Measurements from ENCODE around the gene RAB26.

DNA sequence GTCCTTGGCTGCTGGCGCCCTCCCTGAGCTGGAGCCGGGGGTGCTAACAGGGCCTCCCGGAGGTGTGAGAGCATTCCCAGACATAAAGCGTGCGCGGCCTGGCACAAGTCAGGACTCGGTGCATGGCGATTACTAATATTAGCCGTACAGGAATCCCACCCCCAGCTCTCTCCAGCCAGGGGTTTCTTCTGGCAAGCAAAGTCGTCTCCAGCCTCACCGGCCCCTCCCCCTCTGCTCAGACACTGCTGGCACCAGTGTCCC is 43.0 kb downstream of the RAB26 start:
- TF ChIP-seq SP1 (IDR thresholded peaks at IDR 0.05) (no peak), RXRA (IDR thresholded peaks at IDR 0.05) (no peak), JUND (IDR thresholded peaks at IDR 0.05) (no peak), YY1 (IDR thresholded peaks at IDR 0.05) (no peak), RAD21 (IDR thresholded peaks at IDR 0.05) (no peak), TAF1 (conservative IDR thresholded peaks at IDR 0.05) (no peak)
- TF ChIP-seq, protein P1, sequence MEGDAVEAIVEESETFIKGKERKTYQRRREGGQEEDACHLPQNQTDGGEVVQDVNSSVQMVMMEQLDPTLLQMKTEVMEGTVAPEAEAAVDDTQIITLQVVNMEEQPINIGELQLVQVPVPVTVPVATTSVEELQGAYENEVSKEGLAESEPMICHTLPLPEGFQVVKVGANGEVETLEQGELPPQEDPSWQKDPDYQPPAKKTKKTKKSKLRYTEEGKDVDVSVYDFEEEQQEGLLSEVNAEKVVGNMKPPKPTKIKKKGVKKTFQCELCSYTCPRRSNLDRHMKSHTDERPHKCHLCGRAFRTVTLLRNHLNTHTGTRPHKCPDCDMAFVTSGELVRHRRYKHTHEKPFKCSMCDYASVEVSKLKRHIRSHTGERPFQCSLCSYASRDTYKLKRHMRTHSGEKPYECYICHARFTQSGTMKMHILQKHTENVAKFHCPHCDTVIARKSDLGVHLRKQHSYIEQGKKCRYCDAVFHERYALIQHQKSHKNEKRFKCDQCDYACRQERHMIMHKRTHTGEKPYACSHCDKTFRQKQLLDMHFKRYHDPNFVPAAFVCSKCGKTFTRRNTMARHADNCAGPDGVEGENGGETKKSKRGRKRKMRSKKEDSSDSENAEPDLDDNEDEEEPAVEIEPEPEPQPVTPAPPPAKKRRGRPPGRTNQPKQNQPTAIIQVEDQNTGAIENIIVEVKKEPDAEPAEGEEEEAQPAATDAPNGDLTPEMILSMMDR (IDR thresholded peaks at IDR 0.05; ENCODE audit: low read depth, low read length, missing input control), result no peak
- TF ChIP-seq, protein P2, sequence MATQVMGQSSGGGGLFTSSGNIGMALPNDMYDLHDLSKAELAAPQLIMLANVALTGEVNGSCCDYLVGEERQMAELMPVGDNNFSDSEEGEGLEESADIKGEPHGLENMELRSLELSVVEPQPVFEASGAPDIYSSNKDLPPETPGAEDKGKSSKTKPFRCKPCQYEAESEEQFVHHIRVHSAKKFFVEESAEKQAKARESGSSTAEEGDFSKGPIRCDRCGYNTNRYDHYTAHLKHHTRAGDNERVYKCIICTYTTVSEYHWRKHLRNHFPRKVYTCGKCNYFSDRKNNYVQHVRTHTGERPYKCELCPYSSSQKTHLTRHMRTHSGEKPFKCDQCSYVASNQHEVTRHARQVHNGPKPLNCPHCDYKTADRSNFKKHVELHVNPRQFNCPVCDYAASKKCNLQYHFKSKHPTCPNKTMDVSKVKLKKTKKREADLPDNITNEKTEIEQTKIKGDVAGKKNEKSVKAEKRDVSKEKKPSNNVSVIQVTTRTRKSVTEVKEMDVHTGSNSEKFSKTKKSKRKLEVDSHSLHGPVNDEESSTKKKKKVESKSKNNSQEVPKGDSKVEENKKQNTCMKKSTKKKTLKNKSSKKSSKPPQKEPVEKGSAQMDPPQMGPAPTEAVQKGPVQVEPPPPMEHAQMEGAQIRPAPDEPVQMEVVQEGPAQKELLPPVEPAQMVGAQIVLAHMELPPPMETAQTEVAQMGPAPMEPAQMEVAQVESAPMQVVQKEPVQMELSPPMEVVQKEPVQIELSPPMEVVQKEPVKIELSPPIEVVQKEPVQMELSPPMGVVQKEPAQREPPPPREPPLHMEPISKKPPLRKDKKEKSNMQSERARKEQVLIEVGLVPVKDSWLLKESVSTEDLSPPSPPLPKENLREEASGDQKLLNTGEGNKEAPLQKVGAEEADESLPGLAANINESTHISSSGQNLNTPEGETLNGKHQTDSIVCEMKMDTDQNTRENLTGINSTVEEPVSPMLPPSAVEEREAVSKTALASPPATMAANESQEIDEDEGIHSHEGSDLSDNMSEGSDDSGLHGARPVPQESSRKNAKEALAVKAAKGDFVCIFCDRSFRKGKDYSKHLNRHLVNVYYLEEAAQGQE (IDR thresholded peaks at IDR 0.05), result no peak
- TF ChIP-seq, protein P3, sequence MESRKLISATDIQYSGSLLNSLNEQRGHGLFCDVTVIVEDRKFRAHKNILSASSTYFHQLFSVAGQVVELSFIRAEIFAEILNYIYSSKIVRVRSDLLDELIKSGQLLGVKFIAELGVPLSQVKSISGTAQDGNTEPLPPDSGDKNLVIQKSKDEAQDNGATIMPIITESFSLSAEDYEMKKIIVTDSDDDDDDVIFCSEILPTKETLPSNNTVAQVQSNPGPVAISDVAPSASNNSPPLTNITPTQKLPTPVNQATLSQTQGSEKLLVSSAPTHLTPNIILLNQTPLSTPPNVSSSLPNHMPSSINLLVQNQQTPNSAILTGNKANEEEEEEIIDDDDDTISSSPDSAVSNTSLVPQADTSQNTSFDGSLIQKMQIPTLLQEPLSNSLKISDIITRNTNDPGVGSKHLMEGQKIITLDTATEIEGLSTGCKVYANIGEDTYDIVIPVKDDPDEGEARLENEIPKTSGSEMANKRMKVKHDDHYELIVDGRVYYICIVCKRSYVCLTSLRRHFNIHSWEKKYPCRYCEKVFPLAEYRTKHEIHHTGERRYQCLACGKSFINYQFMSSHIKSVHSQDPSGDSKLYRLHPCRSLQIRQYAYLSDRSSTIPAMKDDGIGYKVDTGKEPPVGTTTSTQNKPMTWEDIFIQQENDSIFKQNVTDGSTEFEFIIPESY (IDR thresholded peaks at IDR 0.05), result no peak
- TF ChIP-seq, protein P4, sequence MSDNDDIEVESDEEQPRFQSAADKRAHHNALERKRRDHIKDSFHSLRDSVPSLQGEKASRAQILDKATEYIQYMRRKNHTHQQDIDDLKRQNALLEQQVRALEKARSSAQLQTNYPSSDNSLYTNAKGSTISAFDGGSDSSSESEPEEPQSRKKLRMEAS (IDR thresholded peaks at IDR 0.05), result no peak
- TF ChIP-seq, protein P5, sequence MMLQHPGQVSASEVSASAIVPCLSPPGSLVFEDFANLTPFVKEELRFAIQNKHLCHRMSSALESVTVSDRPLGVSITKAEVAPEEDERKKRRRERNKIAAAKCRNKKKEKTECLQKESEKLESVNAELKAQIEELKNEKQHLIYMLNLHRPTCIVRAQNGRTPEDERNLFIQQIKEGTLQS (IDR thresholded peaks at IDR 0.05), result no peak

Measured in liver (tissue), 3 donors.